WI38 (cell line): ENCODE measurements around the gene ZDHHC3.
A peak's percentile ranks its signal among the peaks of the same experiment; 100 is the strongest.

Source experiments
- H3K4me3 ChIP-seq: 2 replicates; pipeline ENCODE4 v1.5.1; 2011; ENCODE audit warnings: low read depth, mild to moderate bottlenecking, control low read depth, low read length
- TF ChIP-seq, protein P1 (sequence below): IDR thresholded peaks from 2 replicates; pipeline ENCODE4 v1.5.1; 2012; ENCODE audit warnings: low read depth, mild to moderate bottlenecking, control low read depth, low read length

The ZDHHC3 gene

GRCh38 chr3:45016916-45017315 is 40.9 kb upstream of the ZDHHC3 start:
- TF ChIP-seq, protein P1, sequence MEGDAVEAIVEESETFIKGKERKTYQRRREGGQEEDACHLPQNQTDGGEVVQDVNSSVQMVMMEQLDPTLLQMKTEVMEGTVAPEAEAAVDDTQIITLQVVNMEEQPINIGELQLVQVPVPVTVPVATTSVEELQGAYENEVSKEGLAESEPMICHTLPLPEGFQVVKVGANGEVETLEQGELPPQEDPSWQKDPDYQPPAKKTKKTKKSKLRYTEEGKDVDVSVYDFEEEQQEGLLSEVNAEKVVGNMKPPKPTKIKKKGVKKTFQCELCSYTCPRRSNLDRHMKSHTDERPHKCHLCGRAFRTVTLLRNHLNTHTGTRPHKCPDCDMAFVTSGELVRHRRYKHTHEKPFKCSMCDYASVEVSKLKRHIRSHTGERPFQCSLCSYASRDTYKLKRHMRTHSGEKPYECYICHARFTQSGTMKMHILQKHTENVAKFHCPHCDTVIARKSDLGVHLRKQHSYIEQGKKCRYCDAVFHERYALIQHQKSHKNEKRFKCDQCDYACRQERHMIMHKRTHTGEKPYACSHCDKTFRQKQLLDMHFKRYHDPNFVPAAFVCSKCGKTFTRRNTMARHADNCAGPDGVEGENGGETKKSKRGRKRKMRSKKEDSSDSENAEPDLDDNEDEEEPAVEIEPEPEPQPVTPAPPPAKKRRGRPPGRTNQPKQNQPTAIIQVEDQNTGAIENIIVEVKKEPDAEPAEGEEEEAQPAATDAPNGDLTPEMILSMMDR, result no peak
- H3K4me3 ChIP-seq, result no peak overlapping the region

- H3K4me3 ChIP-seq, result no peak overlapping the region
- TF ChIP-seq, protein P1, result no peak
Measured at GRCh38 chr3:45012577-45012976, 36.6 kb upstream of the ZDHHC3 start.

DNA sequence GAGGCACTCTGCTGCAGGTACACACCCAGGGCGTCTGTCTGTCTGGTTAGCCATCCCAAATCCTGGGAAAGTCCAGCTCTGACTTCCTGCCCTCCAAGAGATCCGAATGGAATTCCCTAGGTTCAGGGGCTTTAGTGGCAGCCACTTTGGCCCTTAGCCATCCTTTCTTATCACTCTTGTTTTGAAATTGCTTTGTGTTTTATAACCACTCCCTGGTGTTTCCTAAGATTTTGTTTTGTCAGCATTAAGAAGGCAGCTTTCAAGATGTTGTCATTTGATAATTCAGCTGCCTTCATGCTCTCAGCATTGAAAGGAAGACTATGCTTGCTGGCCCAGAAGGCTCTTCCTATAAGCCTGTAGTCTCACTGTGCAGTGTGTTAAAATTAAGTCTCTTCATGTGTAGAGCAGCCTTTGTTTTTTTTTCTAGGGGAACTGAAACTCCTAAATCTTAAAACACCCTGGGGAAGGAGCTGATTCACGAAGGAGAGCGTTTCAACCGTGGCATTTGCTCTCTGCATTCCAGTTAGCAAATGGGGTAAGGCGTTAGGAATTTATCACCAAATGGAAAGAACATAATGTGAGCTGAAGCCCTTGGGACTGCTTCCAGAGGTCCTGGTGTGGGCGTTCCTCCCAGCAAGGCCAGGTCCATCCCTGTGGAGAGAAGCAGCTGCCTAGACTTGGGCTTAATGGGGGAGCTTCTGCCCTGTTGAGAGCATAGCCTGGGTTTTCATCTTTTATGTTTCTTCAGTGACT is 36.0 kb upstream of the ZDHHC3 start:
- H3K4me3 ChIP-seq, result peak overlapping the region; percentile 39
- TF ChIP-seq, protein P1, result no peak

DNA sequence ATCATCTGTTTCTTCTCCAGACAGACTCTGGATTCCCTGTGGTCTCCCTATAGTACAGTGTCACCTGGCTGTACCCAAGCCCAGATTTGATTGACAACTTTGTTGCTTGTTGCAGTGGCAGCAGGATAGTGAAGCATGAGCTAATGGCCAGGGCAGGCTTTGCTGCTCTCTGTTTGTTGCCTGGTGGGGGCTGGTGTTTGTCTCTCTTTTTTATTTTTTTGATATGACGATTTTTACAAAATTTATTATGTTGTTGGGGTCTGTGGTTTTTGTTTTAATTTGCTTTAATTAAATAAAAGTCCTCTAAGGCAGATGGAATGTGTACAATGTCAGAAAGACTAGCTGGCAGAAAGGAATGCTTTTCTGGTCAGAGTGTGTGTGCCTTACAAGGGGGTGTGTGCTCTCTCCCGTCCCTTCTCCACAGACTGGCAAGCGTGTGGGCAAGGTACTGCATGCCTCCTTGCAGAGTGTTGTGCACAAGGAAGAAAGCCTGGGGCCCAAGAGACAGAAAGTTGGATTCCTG is 34.9 kb upstream of the ZDHHC3 start:
- H3K4me3 ChIP-seq, result no peak overlapping the region; the same call in 1 of the 2 replicates
- TF ChIP-seq, protein P1, result no peak

DNA sequence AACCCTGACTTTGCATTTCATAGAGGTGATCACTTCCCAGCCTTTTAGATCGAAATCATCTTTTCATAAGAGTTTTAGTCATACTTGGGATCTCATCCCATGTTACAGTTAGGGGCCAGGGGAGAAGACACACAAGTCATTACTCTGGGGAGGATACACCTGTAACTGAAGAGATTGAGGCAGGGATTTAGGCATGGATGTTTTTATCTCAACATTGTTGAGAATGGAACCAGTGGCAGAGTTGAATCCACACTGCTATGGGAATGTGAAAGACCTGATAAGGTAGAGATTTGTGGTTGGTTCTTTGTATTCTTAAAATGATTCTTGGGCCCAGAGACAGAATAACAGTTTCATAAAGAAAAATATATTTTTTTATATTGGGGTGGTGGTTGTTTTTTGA is 33.9 kb upstream of the ZDHHC3 start:
- H3K4me3 ChIP-seq, result no peak overlapping the region
- TF ChIP-seq, protein P1, result no peak

GRCh38 chr3:45008117-45008516 is 32.1 kb upstream of the ZDHHC3 start:
- TF ChIP-seq, protein P1, result no peak
- H3K4me3 ChIP-seq, result no peak overlapping the region

- TF ChIP-seq, protein P1, result no peak
- no peak overlapping the region for H3K4me3 ChIP-seq
Measured at GRCh38 chr3:45007091-45007490, 31.1 kb upstream of the ZDHHC3 start.
